Activated T-cell treated with anti-CD3 and anti-CD28 coated beads for 24 hours (primary cell): ENCODE results near the gene EPHB6.

Experiments used
- DNase-seq: peaks from one replicate; pipeline ENCODE4 v3.0.0-alpha.2; 2020; ENCODE audit warnings: low read depth

Gene EPHB6

GRCh38 chr7:142896151-142896550, 41.3 kb downstream of the EPHB6 start:
- no peak for DNase-seq

GRCh38 chr7:142896741-142897379, 42.0 kb downstream of the EPHB6 start:
- DNase-seq = no peak

GRCh38 chr7:142897691-142898090, 42.8 kb downstream of the EPHB6 start:
- no peak for DNase-seq

GRCh38 chr7:142898377-142899170, 43.7 kb downstream of the EPHB6 start:
- no peak for DNase-seq

GRCh38 chr7:142899661-142900060, 44.8 kb downstream of the EPHB6 start:
- no peak for DNase-seq

- no peak for DNase-seq
These were observed 46.8 kb downstream of the EPHB6 start for GRCh38 chr7:142901426-142902259.

- no peak for DNase-seq
These were observed 49.3 kb downstream of the EPHB6 start for GRCh38 chr7:142904128-142904527.

GRCh38 chr7:142905759-142906158, 50.9 kb downstream of the EPHB6 start:
- DNase-seq = no peak

- no peak for DNase-seq
These were observed 51.8 kb downstream of the EPHB6 start for GRCh38 chr7:142906643-142907042.

GRCh38 chr7:142908290-142908689, 53.4 kb downstream of the EPHB6 start:
- DNase-seq = no peak

GRCh38 chr7:142908921-142909890, 54.3 kb downstream of the EPHB6 start:
- DNase-seq = no peak

- DNase-seq = no peak
These were observed 55.2 kb downstream of the EPHB6 start for GRCh38 chr7:142910031-142910433.

- DNase-seq = no peak
These were observed 55.6 kb downstream of the EPHB6 start for GRCh38 chr7:142910481-142910880.

GRCh38 chr7:142913051-142913450, 58.2 kb downstream of the EPHB6 start:
- DNase-seq = no peak

GRCh38 chr7:142913566-142913965, 58.7 kb downstream of the EPHB6 start:
- no peak for DNase-seq

GRCh38 chr7:142914121-142914520, 59.2 kb downstream of the EPHB6 start:
- DNase-seq = no peak

GRCh38 chr7:142915315-142915714, 60.4 kb downstream of the EPHB6 start:
- no peak for DNase-seq

GRCh38 chr7:142916508-142916907, 61.6 kb downstream of the EPHB6 start:
- no peak for DNase-seq

- DNase-seq = no peak
These were observed 62.6 kb downstream of the EPHB6 start for GRCh38 chr7:142917447-142917846.

GRCh38 chr7:142918901-142919300, 64.0 kb downstream of the EPHB6 start:
- DNase-seq = no peak

- DNase-seq = no peak
These were observed 64.8 kb downstream of the EPHB6 start for GRCh38 chr7:142919656-142920055.
